RPMI8226 (cell line): ENCODE measurements around the gene KCNJ10.

Experiments used
- DNase-seq: peaks from one replicate; pipeline ENCODE4 v3.0.0-alpha.2; 2015

Gene KCNJ10

DNA sequence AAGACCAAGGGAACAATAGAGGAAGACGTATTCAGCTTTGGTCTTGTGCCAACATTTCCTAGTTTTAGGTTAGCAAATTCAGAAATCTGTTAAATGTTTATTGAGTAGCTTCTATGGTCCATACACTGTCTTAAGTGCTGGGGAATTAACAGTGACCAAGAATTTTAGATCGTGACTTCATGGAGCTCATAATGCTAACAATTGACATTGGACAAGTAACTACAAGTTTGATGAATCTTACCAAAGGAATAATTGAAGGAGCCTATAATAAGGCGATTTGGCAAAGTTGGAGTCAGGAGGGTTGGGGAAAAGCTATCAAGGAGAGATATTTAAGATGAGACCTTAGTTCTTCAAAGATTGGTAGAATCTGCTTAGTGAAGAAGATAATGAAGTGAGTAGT, 114.5 kb downstream of the KCNJ10 start:
- DNase-seq = no peak

DNA sequence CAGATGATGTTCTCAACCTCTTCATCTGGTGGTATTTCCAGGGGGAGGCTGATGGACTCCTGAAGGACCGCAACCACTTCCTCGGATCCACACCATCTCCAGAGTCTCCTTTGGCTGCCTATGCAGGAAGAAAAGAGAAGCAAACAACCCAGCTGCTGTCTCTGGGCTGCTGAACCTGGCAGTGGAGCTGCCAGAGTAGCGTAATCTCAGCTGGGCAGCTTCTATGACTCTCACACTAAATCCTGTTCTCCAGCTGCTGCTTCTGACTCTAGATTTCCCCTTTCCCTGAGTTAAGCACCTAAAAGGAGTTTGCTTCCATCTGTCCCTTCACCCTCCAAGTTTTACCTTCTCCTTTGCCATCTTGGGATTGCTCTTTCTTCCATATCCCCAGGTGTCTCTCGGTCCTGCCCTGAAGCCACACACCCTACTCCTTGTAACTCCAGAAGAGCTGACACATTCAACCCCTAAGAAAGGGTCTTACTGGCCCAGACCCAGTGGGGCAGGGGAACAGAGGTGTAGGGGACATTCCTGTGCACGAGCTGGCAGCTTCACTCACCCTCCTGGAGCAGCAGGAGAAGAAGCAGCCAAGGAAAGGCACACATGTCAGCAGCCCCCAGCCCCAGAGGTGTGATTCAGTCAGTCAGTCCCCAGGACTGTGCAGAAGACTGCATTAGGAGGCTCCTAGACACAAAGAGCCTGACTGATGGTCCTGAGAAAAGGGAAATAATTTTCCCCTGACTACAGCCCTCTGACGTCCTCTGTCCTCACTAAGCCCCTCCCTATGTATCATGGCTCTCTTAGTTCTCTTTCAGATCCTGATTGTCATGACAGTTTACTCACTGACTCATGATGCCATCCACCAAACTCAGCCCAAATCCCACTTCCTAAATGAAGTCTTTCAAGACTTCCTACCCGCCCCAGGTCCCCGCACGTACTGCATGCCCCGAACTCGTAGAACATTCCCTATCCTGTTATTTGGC, 116.1 kb downstream of the KCNJ10 start, which contains the start of gene SLAMF9:
Gene SLAMF9, minus strand, starts transcription at position 702 of the 980 bp plus-strand sequence. Its CDS starts 100 bp downstream, at position 602.
- no peak for DNase-seq

DNA sequence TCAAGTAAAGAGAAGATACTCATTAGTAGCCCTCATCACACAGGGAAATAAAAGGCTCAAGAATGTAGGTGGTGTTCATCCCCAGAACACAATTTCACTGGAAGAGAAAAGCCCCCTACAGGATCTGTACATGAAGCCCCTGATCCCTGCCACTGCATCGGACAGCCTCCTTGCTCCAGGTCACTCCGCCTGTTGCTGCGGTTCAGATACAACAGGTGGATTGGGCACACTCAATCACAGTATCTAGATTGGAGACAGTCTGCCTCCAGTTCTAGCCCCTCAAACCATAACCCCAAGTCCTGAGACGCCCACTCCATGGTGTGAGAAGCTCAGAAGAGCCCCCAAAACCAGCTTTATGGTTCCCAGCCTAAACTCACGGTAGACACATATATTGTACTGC, 117.0 kb downstream of the KCNJ10 start:
- no peak for DNase-seq

- DNase-seq = no peak
Measured at GRCh38 chr1:159951551-159951950, 118.4 kb downstream of the KCNJ10 start.

DNA sequence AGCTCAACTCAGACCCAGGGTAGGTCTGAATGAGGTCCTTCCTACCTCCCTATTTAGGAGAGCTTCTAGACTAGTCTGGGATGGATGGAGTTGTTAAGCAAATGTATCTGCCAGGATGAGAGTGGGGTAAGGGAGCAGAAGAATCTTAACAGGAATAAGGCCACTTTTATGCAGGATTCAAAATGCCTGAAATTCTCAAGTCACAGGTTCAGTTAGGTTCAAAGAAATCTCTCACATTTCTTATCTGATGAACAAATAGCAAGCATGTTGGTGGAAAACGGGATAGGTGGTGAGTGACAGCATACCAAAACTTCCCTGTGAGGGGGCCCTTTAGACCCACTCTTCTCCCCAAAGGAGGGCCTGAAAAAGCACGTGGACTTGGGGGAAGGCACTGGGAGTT, 118.9 kb downstream of the KCNJ10 start:
- DNase-seq = no peak

DNA sequence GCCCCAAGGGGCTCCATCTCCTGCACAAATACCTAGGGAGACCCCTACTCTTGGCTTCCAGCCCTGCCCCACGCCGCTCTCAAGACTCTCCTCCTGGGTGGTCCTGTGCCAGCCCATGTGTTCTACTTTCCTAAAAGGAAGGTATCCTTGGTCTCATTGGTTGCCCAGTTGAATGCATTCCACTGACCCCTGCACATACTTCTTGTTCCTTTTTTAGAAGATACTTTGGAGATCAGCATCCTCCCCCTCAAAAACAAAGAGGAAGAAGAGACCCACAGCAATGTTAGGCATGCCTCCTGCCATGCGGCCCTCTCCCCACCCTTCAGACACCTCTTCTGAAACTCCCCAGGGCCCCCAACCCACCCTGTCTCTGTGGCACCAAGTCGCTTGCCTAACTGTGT, 120.0 kb downstream of the KCNJ10 start:
- DNase-seq = no peak

- DNase-seq = no peak
Measured at GRCh38 chr1:159949123-159949522, 120.8 kb downstream of the KCNJ10 start.
